ENCODE measurements around the gene FBXL14.
"Not testable (repeated sequence)": the region's sequence is repeated elsewhere in the genome, so short reads cannot be mapped to it uniquely, and the experiment has no call there.

FBXL14 gene

DNA sequence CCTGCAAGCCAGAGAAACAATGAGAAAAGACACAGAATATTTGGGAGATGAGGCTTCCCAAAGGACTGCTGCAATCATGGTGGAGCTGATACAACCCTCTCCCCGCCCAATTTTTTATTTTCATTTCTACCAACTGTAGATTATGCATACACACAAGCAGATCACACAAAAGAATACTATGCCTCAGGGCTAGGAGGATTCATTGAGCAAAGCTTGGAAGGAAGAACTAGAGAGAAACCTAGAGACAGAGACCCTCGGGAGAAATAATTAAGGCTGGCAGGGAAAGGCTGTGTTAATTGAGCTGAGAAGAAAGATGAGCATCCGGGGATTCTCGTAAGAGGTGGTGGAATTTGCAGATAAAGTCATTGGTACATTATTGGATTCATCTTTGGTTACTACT lies 24.8 kb upstream of the FBXL14 start:
- DNase-seq, result no peak

DNA sequence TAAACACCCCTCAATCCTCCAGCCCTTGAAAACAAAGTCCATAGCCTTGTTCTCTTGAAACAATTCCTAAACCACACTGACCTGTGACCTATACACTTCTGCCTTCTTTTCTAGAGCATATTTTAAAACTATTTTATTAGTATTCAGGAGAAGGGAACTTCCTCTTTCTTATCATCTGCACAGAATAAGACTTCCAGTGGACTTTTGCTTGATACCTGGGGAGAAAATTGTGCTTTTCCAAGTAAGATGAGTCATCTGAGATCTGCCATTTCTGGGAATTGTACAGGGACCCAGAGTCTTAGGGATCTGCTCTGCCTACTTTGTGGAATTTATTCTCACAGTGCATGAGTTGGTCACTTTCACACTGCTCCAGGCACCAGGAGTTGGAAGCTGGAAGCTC lies 24.1 kb upstream of the FBXL14 start:
- no peak for DNase-seq

DNA sequence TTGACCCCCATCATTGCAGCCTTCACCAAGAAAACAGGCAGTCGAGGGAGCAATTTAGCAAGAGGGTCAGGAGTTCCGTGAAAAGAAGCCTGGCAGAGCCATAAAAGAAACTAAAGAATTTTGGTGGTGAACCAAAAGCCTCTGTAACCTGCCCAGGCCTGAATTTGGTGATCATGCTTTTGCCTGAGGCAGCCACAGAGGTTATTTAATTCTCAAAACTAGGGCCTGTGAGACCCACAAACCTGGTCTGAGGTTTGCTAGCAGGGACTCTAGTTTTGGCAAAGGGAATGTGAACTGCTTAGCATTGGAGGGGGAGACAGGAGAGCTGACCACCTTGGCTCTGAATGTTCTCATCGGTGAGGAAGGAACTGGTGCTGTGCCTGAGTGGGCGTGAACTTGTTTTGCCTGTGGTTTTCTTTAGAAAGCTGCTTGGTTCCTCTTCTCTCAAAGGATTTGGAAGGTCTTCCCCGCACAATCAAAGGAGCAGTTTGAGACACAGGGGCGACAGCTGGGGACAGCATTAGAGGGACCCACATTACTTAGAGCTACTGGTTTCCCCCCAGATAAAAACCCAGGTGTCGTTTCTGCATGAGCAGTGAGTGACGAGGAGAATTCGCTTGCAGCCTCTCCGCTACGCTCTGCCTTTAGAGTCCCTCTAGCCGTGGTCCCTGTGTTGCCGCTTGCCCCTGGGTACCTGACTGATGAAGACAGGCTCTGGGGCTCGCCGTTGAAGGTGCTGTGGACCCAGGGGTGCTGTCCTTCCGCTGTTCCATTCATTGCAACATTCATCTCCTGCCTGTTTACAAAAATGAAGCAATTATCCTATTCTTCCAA lies 22.1 kb upstream of the FBXL14 start:
- DNase-seq, result no peak

DNA sequence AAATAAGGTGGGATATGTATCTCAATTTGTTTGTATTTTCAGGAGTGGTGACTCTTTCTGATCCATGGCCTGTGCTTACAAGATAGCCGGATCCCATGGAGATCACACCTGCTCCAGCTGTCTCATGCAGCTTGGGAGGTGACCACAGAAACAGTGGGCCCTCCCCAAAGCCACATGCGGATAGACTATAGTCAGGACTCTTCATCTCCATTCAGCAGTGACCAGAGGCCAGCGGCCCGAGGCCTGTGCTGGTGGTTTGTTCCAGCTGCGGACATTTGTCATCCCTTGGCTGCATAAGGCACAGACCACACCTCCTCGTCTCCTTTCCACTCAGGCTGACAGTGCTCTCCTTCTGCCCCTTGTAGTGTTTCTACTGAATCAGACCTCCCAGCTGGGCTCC lies 20.0 kb upstream of the FBXL14 start:
- no peak for DNase-seq

DNA sequence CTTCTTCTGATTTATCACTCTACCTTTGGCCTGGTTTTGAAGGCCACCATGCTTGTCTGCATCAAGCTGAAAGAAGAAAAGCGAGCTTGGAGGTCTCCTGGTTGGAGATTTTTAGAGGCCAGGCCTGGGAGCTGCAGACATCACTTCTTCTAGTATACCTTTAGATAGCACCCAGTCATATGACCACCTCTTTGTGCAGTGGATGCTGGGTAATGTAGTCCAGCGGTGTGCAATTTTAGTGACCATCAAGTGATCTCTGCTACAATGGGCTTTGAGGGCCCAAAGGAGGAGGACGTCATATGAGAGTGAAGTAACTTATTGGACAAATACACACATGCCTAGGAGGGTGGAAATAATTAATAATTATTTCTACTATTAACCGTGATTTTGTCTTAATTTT lies 19.5 kb upstream of the FBXL14 start:
- DNase-seq, result no peak

DNA sequence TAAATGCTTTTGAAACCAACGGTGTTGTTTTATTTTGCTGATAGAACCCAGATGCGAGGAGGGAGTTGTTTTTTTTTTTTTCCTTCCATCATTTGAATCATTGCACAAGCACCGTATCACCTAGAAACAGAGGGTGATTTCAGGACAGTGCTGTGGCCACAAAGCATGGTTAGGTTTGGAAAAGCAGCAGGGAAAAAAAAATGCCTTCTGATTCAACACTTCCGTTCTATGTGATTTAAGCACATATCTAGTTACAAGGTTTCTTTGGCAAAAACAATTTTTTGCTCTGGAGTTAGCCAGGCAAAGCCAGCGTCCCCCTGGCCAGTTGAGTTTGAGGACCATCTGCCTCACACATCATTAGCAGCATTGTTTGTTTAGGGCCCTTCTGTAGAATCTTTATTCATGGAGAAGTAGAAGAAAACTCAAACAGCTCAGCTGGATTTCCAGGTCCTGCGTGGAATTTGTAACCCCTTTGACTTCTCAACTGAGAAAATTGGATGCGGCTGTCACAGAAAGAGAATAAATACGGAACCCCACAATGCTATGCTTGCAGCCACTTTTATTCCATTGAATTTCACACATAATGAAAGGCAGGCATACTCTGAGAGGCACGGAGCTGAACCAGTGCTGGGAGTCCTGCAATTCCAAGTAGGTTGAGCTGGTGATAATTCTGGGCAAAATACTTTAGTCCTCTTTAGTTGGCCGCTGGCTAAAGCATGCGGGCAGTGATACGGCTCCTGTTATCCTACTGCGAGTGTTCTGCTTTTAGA lies 17.6 kb upstream of the FBXL14 start:
- no peak for DNase-seq

DNA sequence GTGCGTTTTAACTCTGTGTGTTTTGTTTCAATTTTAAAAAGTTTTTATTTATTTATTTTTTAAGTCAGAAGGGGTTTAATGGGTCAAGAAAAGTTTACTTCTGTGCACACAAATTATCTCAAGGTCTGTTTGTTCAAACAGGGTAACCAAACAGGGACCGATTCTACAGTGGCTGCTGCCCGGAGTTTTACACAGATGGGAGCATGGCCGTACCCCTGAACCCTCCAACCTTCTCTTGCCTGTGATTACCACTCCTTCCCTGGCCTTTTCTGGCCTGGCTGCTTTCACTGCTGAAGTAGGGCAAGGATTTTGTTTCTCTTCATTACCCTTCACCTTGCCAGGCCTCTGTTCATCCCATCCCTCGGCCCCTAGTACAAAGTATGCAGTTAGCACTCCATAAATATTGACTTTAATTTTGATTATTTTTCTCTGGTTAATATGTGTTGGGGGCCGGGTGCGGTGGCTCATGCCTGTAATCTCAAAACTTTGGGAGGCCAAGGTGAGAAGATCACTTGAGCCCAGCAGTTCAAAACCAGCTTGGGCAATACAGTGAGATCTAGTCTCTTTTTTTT lies 15.8 kb upstream of the FBXL14 start:
- no peak for DNase-seq

DNA sequence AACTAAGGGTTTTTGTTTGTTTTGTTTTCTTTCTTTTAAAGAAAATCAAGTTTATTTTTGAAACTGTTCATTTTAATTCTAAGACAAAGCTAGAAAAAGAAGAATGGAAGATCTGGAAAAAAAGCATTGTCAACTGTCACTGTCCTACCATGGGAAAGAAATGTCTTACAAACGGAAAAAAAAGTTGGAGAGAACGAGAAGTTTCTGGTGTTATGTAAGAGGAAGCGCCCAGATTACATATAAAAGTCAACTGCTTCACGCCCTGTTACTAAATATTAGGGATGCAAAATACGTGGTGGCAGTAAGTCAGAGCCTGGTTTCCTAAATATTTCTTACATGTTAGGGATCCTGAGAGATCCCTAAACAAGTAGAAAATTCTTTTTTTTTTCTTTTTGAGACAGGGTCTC lies 14.3 kb upstream of the FBXL14 start:
- DNase-seq, result no peak

DNA sequence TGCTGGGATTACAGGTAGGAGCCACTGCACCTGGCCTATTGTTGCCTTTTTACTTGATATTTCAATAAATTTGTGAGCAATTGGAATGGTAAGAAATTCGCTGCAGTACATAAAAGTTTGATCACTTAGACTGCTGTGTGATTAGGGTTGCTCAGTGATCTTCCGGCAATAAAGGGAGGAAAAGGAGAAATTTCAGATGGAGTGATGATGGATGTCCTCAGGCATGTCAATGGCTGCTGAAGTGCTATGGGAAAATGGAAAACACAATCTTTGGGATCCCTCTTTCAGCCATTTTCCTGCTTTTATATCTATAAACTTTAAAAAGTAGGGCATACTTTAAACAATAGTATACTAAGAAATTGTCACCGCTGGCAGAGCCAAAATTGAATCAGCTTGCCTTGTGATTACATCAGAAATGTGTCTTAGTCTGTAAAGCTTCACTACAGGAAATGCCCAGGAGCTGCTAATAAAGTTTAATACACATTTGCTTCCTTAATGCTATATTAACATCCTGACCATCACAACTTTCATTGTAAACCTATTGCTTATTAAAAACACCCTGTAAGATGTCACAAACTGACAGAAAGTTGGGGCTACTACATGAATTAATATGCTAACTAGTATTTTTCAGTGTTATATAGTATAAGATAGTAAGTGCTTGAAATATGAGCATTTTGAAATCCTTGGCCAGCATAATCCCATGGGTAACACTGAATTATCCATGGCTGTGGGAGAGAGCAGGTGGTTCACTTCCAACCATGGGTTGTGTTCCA lies 13.7 kb upstream of the FBXL14 start:
- DNase-seq, result no peak

DNA sequence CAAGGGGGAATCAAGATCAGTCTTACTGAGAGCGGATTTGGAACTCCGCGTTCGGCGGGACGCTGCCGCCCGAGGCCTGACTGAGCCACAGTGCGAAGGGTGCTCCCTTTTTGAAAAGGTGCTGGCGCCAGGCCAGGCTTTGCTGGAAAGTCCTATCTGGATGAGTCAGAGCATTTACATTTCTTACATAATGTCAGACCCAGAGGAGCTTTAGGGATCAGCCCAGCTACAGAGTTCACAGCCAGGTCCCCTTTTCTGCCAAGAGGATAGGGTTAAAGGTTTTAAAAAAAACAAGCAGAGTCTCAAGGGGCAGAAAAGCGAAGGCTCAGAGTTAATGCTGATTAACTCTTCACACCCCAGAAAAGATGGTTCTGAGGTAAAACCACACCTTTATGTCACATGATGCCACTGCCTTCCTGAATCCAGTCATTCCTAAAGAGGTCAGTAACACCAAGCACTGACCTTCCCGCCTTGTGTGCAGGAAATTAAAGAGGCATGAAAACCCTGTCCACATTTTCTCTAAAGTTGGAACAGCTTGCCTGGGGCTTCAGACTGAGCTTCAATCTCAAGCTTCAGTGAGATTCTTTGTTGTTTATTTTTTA lies 11.7 kb upstream of the FBXL14 start:
- peak; percentile 77 to 78 for DNase-seq

DNA sequence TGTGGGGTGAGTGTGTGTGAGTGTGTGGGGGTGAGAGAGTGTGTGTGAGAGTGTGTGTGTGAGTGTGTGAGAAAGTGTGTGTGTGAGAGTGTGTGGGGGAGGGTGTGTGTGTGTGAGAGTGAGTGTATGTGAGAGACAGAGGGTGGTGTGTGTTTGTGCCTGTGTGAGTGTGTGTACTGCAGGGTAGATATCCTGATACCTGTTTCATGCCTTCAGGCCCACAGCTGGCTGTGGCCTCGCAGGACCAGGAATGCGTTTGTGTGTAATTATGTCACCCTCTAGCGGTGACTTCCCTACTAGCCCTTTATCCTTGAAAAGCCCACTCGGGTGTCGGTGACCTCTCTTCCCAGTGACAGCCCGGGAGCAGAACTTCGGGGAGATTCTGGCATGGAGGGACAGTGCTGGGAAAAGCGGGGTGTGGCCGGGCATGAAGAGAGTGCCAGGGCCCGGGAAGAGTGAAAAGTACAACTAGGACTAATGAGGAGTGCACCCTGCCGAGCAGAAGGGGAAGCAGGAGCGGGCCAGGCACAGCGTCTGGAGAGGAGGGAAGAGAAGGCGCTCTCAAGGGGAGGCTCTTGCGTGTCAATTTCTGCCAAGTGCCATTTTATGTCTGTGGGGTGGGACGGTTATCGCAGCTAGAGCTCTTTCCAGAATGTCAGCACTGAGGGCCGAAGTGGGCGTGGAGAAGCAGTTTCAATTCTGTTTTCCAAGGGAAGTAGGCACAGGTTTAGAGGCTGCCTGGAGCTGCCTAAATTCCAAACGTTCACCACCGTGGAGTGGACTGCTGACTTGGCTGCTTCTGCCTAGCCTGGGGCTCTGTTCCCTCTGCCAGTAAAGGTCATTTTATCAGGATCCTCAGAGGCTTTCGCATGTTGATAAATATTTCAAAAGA lies 11.0 kb upstream of the FBXL14 start:
- DNase-seq, result peak; percentile 26 to 55

DNA sequence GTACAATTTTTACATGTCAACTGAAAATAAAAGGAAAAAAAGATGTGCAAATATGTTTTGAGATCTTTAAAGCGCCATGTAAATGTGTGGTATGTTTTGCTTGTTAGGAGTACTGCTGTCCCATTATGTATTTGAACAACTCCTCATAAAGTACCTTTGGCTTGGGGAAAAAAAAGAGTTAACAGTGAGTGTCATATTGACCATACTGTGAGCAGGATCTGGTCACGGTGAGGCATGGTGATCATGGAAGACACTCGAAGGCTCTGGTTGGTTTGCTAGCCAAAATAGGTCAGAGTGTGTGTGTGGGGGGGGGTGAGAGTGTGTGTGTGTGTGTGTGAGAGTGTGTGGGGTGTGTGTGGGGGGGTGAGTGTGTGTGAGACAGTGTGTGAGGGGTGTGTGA lies 10.1 kb upstream of the FBXL14 start:
- DNase-seq, result no peak

DNA sequence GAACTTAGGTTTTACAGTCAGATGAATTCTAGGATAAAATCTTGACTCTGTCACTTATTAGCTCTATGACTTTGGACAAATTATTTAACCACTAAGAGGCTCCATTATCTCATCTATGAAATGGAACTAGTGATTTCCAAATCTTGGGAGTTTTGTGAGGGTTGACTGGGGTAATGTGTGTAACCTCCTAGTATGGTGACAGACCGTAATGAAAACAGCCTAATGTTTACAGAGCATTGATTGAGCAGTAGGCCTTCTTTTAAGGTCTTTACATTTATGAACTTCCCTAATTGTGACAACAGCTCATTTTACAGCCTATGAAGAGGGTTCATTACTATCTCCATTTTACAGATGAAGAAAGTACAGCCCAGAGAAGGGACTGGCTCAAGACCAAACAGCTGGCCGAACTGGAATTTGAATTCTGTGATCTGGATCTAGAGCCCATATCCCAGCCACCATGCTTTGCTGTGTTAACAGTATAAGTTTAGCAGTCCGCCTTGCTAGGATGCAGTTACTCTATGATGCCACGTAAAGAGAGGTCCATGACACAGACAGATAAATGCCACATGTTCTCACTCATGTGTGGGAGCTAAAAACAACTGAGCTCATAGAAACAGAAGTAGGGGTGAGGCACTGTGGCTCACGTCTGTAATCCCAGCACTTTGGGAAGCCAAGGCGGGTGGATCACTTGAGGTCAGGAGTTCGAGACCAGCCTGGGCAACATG lies 9.1 kb upstream of the FBXL14 start:
- DNase-seq, result no peak

DNA sequence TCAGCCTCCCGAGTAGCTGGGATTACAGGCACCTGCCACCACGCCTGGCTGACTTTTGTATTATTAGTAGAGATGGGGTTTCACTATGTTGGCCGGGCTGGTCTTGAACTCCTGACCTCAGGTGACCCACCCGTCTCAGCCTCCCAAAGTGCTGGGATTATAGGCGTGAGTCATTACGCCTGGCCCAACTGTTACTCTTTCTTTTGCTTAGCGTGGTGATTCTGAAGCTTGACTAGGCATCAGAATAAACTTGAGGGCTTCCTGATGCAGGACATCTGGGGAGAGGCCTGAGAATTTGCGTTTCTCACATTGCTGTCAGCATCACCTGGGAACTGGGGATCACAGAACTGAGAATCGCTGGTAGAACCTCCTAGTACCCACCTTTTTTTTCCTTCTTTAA lies 8.3 kb upstream of the FBXL14 start:
- DNase-seq, result not testable (repeated sequence)

DNA sequence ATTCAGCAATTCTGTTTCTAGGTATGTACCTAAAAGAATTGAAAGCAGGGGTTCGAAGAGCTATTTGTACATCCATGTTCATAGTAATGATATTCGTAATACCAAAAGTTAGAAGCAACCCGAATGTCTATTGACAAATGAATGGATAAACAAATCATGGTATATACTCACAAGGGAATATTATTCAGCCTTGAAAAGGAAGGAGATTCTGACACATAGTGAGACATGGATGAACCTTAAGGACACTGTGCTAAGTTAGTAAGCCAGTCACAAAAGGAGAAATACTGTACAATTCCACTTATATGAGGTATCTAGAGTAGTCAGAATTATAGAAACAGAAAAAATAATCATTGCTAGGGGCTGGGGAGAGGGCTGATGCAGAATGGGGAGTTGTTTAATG lies 4.4 kb upstream of the FBXL14 start:
- DNase-seq, result no peak

DNA sequence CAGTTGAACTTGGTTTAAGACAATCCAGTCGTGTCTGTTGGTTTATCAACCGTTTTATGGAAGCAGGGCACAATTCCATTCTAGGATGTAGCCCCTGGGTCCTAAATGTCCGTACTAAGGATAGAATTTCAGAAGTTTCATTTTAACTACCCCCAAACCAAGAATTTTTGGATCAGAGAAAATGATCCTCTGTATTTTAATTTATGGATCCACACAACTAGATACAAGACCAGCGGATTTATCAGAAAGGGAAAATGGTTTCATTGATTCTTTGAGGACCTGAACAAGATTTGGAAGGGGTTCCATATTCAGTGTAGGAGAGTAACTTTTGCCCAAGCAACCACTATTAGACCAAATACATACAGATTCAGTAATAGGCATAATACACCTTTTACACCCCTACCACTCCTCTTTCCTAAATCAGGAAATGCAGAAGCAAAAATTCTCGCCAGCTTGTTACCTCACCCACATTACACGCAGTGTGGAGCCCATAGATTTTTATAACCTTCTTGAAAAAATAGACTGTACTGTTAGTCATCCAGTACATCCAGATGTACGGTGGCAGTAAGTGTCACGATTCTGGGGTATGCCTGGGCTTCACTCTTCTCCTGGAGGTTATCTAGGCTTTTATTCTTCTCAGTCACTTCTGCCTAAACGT lies 1.4 kb upstream of the FBXL14 start:
- DNase-seq, result no peak

DNA sequence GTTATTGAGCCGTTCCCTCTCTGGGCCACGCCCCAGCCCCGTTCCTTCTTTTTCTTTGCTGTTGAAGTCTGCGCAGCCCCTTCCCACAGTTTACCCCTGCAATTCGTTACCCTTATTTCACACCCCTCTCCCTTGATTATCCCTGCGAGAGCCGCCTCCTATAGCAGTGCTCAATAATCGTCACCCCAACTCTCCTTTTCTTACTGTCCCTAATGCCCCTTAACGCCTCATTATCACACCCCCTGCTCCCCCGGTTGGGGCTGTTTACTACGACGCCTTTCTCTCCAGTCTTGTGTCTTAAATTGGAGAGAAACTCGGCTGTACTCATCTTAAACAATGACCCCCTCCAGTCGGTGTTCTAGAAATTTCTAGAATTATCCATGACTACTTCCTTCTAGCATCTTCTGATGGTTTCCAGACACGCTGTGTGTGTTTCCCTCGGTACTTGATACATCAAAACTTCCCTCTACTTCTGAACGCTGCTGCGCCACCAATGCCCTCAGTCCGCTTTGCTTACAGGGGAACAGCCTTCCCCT lies 713 bp upstream of the FBXL14 start:
- DNase-seq, result no peak

DNA sequence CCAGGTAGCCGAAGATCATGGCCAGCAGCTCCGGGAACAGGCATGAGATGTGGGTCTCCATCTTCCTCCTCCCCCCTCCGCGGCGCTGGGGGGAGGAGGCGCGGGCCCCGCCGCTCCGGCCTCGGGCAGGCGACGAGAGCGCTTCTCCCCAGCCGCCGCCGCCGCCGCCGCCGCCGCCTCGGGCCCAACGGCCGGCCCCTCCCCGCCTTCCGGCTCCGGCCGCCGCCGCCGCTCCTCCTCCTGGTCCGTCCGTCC lies 448 bp downstream of the FBXL14 start:
- DNase-seq, result no peak

DNA sequence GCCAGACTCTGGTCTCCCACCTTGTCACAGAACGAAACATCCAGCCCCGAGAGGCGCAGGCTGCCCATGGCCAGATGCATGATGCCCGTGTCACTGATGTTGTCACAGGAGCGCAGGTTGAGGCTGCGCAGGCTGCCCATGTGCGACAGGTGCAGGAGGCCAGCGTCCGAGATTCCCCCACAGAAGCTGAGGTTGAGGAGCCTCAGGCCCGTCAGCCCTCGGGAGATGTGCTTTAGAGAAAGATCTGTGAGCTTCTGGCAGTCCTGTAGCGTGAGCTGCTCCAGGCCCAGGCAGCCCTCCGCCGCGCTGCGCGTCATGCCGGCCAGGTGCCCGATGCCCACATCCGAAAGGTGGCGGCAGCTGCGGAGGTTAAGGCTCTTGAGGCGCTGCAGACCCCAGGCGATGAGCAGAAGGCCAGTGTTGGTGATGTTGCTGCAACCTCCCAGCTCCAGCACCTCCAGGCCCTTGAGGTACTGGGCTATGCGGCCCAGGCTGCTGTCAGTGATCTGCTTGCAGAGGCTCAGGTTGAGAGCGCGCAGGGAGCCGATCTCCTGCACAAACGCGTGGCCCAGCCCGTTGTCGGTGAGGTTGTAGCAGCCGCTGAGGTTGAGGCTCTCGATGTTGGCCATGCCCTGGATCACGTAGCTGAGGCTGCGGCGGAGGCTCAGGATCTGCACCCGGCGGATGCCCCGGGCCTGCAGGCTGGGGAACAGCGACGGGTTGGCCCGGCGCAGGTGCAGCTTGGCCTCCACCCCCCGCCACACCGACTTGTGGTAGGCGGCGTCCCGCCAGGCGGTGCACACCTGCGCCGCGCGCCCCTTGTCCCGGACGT lies 991 bp downstream of the FBXL14 start:
- peak; percentile 39 to 44 for DNase-seq

All from stimulated activated CD4-positive, alpha-beta T cell treated with anti-CD3 and anti-CD28 coated beads, Interleukin-4, amount 100 ng/mL, for 4 hours (primary cell).